Smooth muscle cell (in vitro differentiated cells): ENCODE results near the gene TIMM10. TPM values are rescaled to one million over a fixed set of nuclear protein-coding genes. Genes with fewer than 3 reads are reported as not detected.
A peak's percentile ranks its signal among the peaks of the same experiment; 100 is the strongest.

Experiments used
- DNase-seq: peaks from one replicate; lab custom pipeline; 2025; ENCODE audit not compliant: unreplicated experiment; lab: John Stamatoyannopoulos, UW
- H2AFZ ChIP-seq: fragments of 200-600 bp; sonication (generic); 2 replicates; pipeline ENCODE4 v1.6.0; 2016; ENCODE audit warnings: antibody characterized with exemption, low read depth, mild to moderate bottlenecking
- H3F3A ChIP-seq: fragments of 200-600 bp; sonication (generic); 2 replicates; pipeline ENCODE4 v1.6.0; 2017; ENCODE audit warnings: antibody characterized with exemption, low read depth
- H3K27ac ChIP-seq: fragments of 200-600 bp; sonication (generic); 2 replicates; pipeline ENCODE4 v1.5.1; 2016; ENCODE audit warnings: low read depth, mild to moderate bottlenecking
- H3K27me3 ChIP-seq: fragments of 200-600 bp; sonication (generic); 2 replicates; pipeline ENCODE4 v1.6.1; 2016; ENCODE audit warnings: low read depth, mild to moderate bottlenecking
- H3K36me3 ChIP-seq: fragments of 200-600 bp; sonication (generic); 2 replicates; pipeline ENCODE4 v1.5.1; 2016; ENCODE audit warnings: low read depth
- H3K4me1 ChIP-seq: fragments of 200-600 bp; sonication (generic); 2 replicates; pipeline ENCODE4 v1.5.1; 2016; ENCODE audit warnings: low read depth
- H3K4me2 ChIP-seq: fragments of 200-600 bp; sonication (generic); 2 replicates; pipeline ENCODE4 v1.6.0; 2016; ENCODE audit warnings: mild to moderate bottlenecking
- H3K4me3 ChIP-seq: fragments of 200-600 bp; sonication (generic); 2 replicates; pipeline ENCODE4 v1.5.1; 2016; ENCODE audit warnings: mild to moderate bottlenecking
- H3K79me2 ChIP-seq: fragments of 200-600 bp; sonication (generic); 2 replicates; pipeline ENCODE4 v1.6.0; 2016; ENCODE audit warnings: low read depth, mild to moderate bottlenecking
- H3K9ac ChIP-seq: fragments of 200-600 bp; sonication (generic); 2 replicates; pipeline ENCODE4 v1.6.0; 2016; ENCODE audit warnings: low read depth
- H3K9me3 ChIP-seq: fragments of 200-600 bp; sonication (generic); replicated peaks from 2 replicates; pipeline ENCODE4 v1.5.1; 2016; ENCODE audit warnings: low read depth
- H4K20me1 ChIP-seq: fragments of 200-600 bp; sonication (generic); 2 replicates; pipeline ENCODE4 v1.6.0; 2016; ENCODE audit warnings: low read depth
- WGBS: methylation state at CpG from one replicate; pipeline ENCODE4 v1.1.7; 2016; ENCODE audit warnings: low lambda C conversion rate; 5-methylcytosine and 5-hydroxymethylcytosine counted together
- polyA plus RNA-seq: library from polyadenylated mRNA; unstranded; fragments of >200 nt; fragmentation: Nextera tagmentation; extraction: Ambion mirVana; gene quantifications from 2 replicates; pipeline ENCODE4 v1.2.1, GENCODE V29; 2016
- total RNA-seq: library from RNA; depleted of rRNA; stranded (reverse); fragments of >200 nt; gene quantifications from 2 replicates; pipeline ENCODE4 v1.2.3, GENCODE V29; 2014
- TF ChIP-seq, protein P1 (sequence below): fragments of 200-600 bp; sonication (generic); IDR thresholded peaks from 2 replicates; pipeline ENCODE4 v1.5.1; 2017; ENCODE audit warnings: borderline replicate concordance, mild to moderate bottlenecking, antibody characterized with exemption; ENCODE audit not compliant: insufficient read depth, poor library complexity, severe bottlenecking

TIMM10 gene
- total RNA-seq, result 31.1 and 34.2 TPM in 2 replicates
- polyA plus RNA-seq, result 108 and 110 TPM in 2 replicates

DNA sequence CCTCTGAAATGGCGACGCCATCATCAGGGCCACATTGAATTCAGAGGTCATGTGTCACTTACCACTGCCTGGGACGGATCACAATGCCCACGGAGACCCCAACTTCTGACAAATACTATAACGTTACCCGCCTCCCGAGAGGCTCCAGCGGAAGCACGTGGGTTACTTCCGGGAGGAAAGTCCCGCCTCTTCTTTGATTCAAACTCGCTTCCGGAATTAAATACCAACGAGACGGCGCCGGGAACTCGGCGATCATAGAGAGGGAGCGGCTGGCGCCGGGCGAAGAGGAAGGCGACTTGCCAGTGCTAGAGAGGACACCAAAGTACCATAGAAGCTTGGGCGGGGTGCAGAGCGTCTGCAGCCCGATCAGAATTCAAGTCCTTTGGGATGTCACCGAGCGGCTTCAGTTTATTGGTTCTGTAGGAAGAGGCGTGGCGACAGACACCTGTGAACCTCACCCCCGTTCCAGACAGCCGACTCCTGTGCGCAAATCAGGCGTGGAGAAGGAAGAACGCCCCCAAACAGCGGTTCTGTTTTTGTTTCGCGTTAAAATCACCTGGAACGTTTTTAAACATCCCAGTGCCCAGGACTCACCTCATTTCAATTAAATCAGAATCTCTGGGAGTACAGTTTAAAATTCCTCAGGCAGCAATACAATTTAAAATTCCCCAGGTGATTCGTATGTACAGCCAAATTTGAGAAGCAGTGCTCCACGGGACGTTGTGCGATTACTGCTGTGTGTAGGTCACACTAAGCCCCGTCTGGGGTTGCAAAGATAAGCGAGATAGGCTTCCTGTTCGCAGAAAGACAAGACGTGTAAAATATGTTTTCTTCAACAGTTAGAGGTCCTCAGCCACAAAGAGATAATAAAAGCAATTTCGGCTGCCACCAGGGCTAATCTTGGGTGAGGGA is at the start of gene TIMM10:
TSS of gene TIMM10 (minus strand) at position 159 of the 912 bp plus-strand sequence. CDS start 565 bp downstream, outside the sequence.
- peak; percentile 64 for DNase-seq
- under 1% methylated on average over 49 of the region's 49 CpGs for WGBS
- H3K4me3 ChIP-seq, result peak within 1 kb of the TSS; percentile 68

DNA sequence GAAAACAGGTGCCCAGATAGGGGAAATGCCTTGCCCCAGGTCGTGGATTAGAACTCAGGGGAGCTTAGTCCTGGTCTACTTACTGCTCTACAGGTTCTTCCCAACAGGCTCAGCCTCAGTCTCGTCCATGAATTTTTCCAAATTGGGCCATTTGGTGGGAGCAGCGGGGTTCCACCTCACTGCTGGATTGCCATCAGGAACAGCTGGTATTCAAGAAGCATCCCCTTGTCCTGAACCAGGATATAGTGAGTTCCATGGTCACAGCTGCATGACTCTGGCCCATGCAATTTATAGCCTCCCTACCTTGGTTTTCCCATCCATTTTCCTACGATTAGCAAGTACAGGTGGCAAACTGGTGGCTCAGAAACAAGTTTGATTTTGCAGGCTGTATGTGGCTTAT is 43.5 kb upstream of the TIMM10 start:
- Histone ChIP-seq H2AFZ (no peak overlapping the region), H3K4me1 (peaks cover 2% of the 10 kb centered on the region), H3K9me3 (no peaks in the 10 kb centered on the region), H3K27ac (no peak overlapping the region), H3K79me2 (no peaks in the 10 kb centered on the region), H4K20me1 (no peaks in the 10 kb centered on the region), H3K9ac (no peak overlapping the region), H3K27me3 (no peaks in the 10 kb centered on the region), H3K4me3 (no peak overlapping the region), H3K36me3 (no peaks in the 10 kb centered on the region), H3F3A (no peaks in the 10 kb centered on the region), H3K4me2 (no peak overlapping the region)
- WGBS, result 63% methylated on average over 4 of the region's 4 CpGs
- DNase-seq, result no peak
- TF ChIP-seq, protein P1, sequence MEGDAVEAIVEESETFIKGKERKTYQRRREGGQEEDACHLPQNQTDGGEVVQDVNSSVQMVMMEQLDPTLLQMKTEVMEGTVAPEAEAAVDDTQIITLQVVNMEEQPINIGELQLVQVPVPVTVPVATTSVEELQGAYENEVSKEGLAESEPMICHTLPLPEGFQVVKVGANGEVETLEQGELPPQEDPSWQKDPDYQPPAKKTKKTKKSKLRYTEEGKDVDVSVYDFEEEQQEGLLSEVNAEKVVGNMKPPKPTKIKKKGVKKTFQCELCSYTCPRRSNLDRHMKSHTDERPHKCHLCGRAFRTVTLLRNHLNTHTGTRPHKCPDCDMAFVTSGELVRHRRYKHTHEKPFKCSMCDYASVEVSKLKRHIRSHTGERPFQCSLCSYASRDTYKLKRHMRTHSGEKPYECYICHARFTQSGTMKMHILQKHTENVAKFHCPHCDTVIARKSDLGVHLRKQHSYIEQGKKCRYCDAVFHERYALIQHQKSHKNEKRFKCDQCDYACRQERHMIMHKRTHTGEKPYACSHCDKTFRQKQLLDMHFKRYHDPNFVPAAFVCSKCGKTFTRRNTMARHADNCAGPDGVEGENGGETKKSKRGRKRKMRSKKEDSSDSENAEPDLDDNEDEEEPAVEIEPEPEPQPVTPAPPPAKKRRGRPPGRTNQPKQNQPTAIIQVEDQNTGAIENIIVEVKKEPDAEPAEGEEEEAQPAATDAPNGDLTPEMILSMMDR, result no peak

More for the DNA sequence above, at the start of gene TIMM10:
- Histone ChIP-seq H3K4me1 (peaks cover 7% of the 10 kb centered on the region), H3K79me2 (peaks cover 9% of the 10 kb centered on the region), H4K20me1 (no peaks in the 10 kb centered on the region), H3K36me3 (no peaks in the 10 kb centered on the region), H3K9me3 (no peaks in the 10 kb centered on the region), H3K27ac (peak within 1 kb of the TSS; percentile 14), H3K9ac (peak within 1 kb of the TSS; percentile 54), H3F3A (no peaks in the 10 kb centered on the region), H3K4me2 (peak within 1 kb of the TSS; percentile 86), H2AFZ (peak within 1 kb of the TSS; percentile 90), H3K27me3 (no peaks in the 10 kb centered on the region)
- TF ChIP-seq, protein P1, result no peak

GRCh38 chr11:57571606-57572005 is 41.1 kb upstream of the TIMM10 start:
- no peak for DNase-seq
- Histone ChIP-seq H3F3A (peaks cover 4% of the 10 kb centered on the region), H3K9me3 (no peaks in the 10 kb centered on the region), H2AFZ (no peak overlapping the region), H3K4me2 (no peak overlapping the region), H3K27me3 (no peaks in the 10 kb centered on the region), H3K27ac (no peak overlapping the region), H4K20me1 (no peaks in the 10 kb centered on the region), H3K9ac (no peak overlapping the region), H3K79me2 (no peaks in the 10 kb centered on the region), H3K4me1 (peaks cover 4% of the 10 kb centered on the region), H3K4me3 (no peak overlapping the region), H3K36me3 (no peaks in the 10 kb centered on the region)
- 88% methylated on average over 2 of the region's 2 CpGs for WGBS
- TF ChIP-seq, protein P1, result no peak

DNA sequence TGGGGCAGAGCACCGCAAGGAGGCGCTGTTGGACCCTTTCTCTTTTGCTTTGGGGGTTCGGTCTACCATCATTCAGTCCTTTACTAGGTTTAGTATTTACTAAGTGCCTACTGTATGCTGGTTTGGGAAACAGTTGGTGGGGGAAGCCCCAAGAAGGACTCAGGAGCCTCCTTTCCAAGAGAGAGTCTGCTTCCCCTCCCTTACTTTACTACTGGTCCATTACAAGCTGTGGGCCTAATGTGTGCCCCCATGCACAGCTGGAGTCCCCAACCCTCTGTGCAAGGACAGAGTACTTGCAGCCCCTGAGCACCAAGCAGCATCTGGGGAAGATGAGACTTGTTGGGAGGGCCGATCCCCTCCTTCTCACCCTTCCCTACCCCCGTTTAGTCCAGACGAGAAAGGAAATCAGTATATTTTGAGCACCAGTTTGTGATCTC is 37.8 kb upstream of the TIMM10 start:
- H3K27ac ChIP-seq, result no peak overlapping the region
- H3K9me3 ChIP-seq, result no peaks in the 10 kb centered on the region
- peak overlapping the region; percentile 81 for H3K4me3 ChIP-seq
- no peaks in the 10 kb centered on the region for H4K20me1 ChIP-seq
- H2AFZ ChIP-seq, result peak overlapping the region; percentile 98
- H3K4me1 ChIP-seq, result peaks cover 9% of the 10 kb centered on the region
- peak overlapping the region; percentile 95 for H3K4me2 ChIP-seq
- H3F3A ChIP-seq, result peaks cover 4% of the 10 kb centered on the region
- TF ChIP-seq, protein P1, result peak; percentile 88
- H3K79me2 ChIP-seq, result no peaks in the 10 kb centered on the region
- DNase-seq, result peak; percentile 62
- H3K36me3 ChIP-seq, result no peaks in the 10 kb centered on the region
- H3K27me3 ChIP-seq, result no peaks in the 10 kb centered on the region
- H3K9ac ChIP-seq, result no peak overlapping the region
- WGBS, result 44% methylated on average over 6 of the region's 6 CpGs
